GM19372 (cell line): ENCODE results near the gene PPOX.

Source experiments
- ATAC-seq: cut with Tn5 transposase; IDR thresholded peaks from one replicate; pipeline ENCODE4 v1.9.1; 2021; ENCODE audit warnings: mild to moderate bottlenecking, low read depth, moderate library complexity; ENCODE audit not compliant: unreplicated experiment

Gene PPOX

GRCh38 chr1:161173711-161174110 is 7.5 kb downstream of the PPOX start:
- ATAC-seq, result no peak

GRCh38 chr1:161174911-161175310 is 8.7 kb downstream of the PPOX start:
- ATAC-seq, result no peak

- ATAC-seq, result no peak
These were observed 9.7 kb downstream of the PPOX start for GRCh38 chr1:161175771-161176453.

GRCh38 chr1:161176468-161177111 is 10.4 kb downstream of the PPOX start:
- ATAC-seq, result no peak

- peak; percentile 69 for ATAC-seq
These were observed 11.1 kb downstream of the PPOX start, which contains the start of gene B4GALT3 for GRCh38 chr1:161177112-161177935. B4GALT3 (minus strand) TSS chr1:161177507; CDS start chr1:161176060, 1,447 bp downstream.

GRCh38 chr1:161177936-161178244 is 11.7 kb downstream of the PPOX start:
- ATAC-seq, result no peak

DNA sequence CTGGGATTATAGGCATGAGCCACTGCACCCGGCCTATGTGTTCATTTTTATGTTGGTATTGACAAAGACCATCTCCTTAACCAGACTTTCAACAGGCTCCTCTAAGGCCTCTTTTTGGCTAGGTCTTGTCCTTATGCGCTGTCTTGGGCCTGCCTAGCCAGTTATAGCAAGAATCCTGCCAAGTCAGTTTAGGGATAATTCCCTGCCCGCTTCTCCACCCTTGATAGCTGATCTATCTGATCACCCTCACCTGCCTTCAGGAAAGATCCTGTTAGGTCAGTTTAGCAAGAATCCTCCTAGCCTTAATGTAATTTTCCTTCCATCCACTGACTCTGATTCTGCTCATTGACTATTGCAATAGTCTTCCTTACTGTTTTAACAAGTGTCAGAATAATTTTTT is 13.5 kb downstream of the PPOX start:
- no peak for ATAC-seq

DNA sequence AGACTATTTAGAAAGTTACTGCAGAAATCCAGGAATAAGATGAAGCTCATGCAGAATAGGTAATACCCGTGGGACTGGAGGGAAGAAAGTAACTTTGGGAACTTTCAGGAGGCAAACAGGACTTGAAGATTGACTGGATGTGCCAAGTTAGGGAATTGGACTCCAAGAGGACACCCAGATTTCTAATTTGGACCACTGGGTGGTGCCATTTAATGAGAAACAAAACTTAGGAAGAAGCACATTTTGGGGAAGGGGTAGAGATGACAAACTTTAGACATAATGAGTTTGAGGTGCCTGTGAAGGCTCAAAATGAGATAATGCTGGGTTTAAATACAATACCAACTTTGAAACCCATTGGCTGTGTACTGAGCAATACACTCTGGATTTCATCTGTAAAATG is 14.4 kb downstream of the PPOX start:
- no peak for ATAC-seq

DNA sequence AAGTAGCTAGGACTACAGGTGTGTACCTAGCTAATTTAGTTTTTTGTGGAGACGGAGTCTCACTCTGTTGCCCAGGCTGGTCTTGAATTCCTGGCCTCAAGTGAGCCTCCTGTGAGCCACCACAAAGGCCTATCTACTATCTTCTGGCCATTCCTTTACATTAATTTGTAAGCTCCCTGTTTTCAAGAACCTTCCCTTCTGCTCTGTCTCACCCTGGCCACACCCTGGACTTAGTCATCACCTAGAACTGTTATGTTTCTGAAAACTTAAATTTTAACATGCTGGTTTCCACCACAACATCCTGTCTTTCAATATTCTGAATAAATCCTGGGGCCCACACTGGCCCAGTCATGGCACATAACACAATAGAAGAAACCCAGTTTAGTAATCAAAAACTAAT is 16.0 kb downstream of the PPOX start:
- peak; percentile 47 for ATAC-seq

DNA sequence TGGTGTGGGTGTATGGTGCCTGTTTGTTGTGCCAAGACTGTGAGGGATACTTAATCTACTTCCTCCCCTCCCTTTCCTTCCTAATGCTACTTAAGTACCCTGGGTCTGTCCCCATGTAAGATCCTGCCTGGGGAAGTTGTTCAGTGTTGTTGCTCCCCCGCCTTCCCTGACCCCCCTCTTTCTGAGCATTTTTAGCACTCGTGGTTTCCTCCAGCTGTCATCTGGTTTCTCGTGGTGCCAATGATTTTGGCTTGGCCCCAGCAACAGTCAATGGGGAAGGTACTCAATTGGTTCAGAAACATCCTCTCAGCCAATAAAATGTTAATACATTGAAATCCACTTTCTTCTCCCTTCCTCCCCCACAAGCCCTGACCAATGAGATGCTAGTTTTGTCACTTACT is 19.1 kb downstream of the PPOX start:
- ATAC-seq, result peak; percentile 67

- peak; percentile 19 for ATAC-seq
These were observed 19.6 kb downstream of the PPOX start for GRCh38 chr1:161185732-161186311.

- no peak for ATAC-seq
These were observed 21.1 kb downstream of the PPOX start for GRCh38 chr1:161187311-161187710.

DNA sequence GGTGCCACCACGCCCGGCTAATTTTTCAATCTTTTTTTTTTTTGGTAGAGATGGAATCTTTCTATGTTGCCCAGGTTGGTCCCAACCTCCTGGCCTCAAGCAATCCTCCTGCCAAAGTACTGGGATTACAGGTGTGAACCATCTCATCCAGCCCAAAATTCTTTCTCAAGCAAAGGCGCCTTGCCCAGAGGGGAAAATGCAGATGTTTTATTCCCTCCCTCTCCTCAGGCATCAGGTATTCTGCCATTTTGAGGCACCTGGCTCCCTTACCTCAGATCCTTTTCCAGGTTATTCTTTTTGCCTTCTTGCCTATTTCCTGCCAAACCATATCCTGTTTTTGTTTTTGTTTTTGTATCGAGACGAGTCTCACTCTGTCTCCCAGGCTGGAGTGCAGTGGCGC is 22.2 kb downstream of the PPOX start:
- ATAC-seq, result no peak

DNA sequence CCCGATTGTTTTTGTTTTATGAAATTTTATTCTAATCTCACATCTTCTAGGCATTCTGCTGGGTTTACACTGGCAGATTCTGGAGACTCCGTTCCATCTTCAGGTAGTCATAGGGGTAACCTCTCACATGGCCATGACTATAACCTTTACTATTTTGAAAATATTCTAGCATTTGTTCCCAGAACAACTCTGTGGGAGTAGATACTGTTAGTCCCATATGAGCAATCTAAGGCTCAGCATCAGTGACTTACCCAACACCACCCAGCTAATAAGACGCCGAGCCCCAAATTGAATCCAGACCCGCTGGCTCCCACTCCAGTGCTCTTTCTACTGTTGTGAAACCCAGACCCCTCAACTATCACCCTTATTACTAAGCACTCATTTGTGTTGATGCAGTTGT is 22.8 kb downstream of the PPOX start:
- no peak for ATAC-seq

- no peak for ATAC-seq
These were observed 24.8 kb downstream of the PPOX start for GRCh38 chr1:161190962-161191521.

GRCh38 chr1:161191971-161192370 is 25.7 kb downstream of the PPOX start:
- ATAC-seq, result no peak

DNA sequence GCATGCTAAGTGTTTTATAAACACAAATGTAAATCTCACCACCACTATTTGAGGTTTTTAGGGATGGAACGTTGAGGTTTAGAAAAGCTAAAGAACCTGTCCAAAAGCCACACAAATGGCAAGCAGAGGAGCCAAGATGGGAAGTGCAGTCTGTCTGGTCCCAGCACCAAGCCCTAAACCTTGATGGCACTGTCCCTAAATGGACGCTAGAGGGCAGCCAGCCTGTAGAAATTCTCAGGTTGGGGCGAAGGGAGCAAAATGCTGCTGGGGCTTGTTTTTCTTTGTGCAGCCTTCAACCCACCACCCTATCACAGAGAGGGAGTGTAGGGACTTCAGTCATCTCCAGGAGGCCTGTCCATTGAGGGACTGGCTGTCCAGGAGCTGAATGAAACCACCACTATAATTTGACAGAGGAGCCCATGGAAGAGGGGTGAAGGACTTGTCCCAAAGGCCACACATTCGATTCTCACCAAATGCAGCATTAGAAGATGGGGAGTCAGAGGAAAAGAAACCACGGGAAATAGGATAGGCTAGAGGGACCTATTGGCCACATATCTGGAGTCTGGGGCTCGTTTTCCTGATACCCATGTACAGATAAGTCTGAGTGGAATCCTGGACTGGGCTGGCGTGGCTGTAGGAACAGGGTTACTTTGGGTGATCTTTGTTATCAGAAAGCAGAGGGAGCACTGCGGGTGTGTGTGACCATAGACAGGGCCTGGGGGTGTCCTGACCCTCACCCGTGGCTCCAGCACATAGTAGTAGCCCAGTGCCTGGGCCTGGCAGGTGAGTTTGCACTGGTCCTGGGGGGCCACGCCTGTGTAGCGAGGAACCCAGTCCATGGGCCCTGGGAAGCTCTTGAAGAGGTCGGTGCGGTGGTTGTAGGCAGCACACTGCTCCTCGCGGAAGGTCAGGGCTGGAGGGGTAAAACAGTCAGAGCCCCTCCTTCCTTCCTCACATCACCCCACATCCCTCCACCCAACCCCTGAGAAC is 26.5 kb downstream of the PPOX start:
- no peak for ATAC-seq

DNA sequence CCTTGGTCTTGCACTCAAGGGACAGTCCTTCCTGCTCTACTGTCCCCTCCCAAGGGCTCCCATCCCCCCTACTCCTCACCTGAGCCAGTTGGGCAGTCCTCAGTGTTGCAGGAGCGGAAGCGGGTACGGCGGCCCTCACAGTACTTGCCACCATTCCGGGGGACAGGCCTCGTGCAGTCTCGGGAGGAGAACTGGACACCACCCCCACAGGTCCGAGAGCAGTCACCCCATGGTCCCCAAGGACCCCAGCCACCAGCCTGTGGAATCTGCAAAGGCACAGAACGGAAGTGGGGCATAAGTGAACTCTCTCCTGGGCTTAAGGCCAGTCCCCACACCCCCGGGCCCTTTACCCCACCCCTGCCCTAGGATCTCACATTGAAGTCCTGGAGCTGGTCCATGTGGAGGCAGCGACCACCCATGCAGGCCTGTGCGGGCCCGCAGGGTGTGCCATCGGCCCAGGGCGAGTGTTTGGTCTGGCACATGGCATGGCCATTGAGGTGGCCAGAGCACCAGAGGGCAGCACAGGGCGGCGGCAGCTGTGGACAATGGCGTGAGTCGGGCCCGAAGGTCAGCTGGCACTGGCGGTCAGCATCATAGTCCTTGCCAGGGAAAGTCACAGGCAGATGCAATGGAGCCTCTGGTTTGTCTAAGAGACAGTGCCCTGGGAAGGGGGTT is 27.5 kb downstream of the PPOX start:
- ATAC-seq, result no peak

DNA sequence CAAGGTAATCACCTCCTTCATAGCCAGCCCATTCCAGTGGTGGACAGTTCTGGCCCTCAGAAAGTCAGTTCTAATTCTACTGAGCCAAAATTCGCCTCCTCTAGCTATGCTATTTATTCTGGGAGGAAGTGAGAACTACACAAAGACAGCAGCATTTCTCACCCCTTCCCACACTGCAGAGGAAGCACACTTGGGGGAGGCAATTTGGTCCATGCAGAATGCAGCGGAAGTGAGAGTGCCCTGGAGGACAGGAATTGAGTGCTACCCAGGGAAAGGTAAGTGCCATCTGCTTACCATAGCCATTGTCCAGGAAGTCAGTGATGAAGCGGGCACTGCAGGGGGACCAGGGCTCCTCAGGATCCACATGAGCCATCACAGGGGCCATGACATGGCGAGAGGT is 28.9 kb downstream of the PPOX start:
- no peak for ATAC-seq
